GM12873 (cell line): ENCODE measurements around the gene PLEKHG4B.

Source experiments
- TF ChIP-seq, protein P1 (sequence below): IDR thresholded peaks from 2 replicates; pipeline ENCODE4 v1.5.1; 2012; ENCODE audit warnings: low read depth, mild to moderate bottlenecking, moderate library complexity, low read length, control low read depth; ENCODE audit not compliant: insufficient read depth; ENCODE audit errors: missing control alignments

Gene PLEKHG4B

GRCh38 chr5:174291-174600 is 82.3 kb downstream of the PLEKHG4B start:
- TF ChIP-seq, protein P1, sequence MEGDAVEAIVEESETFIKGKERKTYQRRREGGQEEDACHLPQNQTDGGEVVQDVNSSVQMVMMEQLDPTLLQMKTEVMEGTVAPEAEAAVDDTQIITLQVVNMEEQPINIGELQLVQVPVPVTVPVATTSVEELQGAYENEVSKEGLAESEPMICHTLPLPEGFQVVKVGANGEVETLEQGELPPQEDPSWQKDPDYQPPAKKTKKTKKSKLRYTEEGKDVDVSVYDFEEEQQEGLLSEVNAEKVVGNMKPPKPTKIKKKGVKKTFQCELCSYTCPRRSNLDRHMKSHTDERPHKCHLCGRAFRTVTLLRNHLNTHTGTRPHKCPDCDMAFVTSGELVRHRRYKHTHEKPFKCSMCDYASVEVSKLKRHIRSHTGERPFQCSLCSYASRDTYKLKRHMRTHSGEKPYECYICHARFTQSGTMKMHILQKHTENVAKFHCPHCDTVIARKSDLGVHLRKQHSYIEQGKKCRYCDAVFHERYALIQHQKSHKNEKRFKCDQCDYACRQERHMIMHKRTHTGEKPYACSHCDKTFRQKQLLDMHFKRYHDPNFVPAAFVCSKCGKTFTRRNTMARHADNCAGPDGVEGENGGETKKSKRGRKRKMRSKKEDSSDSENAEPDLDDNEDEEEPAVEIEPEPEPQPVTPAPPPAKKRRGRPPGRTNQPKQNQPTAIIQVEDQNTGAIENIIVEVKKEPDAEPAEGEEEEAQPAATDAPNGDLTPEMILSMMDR = no peak

- TF ChIP-seq, protein P1 = no peak
These were observed 83.0 kb downstream of the PLEKHG4B start for GRCh38 chr5:174876-175465.

GRCh38 chr5:176296-176823 is 84.4 kb downstream of the PLEKHG4B start:
- TF ChIP-seq, protein P1 = no peak

GRCh38 chr5:178110-178509 is 86.1 kb downstream of the PLEKHG4B start:
- TF ChIP-seq, protein P1 = no peak

GRCh38 chr5:179401-179800 is 87.4 kb downstream of the PLEKHG4B start:
- TF ChIP-seq, protein P1 = no peak

DNA sequence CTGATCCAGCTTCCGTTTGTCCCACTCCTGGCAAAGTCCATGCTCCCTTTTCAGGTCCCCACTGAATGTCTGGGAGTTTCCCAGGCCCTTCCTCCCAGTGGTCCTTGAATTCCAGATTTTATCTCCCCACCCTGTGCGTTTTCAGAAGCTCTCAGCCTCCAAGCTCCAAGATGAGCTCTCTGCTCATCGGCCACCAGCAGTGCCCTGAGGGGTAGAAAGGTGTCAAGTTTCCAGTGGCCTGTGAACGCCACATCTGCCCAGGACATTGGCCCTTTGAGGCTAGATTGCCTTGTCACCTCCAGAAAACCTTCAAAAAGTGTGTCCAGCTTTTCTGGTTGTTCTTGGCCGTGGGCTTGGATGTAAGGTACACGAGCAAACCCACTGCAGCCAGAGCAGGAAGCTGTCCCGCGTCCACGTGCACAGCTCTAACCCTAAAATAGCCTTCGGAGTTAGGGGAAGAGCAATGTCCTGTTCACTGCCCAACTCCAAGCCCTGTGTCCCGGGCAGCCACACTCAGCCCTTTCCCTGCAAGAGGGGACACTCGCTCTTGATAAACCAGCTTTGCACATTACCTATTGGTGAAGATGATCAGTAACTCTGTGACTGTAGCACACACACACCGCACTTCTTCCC is 88.4 kb downstream of the PLEKHG4B start:
- TF ChIP-seq, protein P1 = no peak

- TF ChIP-seq, protein P1 = no peak
These were observed 89.2 kb downstream of the PLEKHG4B start for GRCh38 chr5:181160-181559.
